GM20431 (cell line): Measurements from ENCODE around the gene MRFAP1.

Source experiments
- in situ Hi-C: fragments of 300-500 bp; cut with MseI, MboI; formaldehyde crosslinking; loops from one replicate; pipeline ENCODE4 v1.15.0; 2020; ENCODE audit warnings: low sequenced_read_pairs; ENCODE audit not compliant: unreplicated experiment

MRFAP1 gene

DNA sequence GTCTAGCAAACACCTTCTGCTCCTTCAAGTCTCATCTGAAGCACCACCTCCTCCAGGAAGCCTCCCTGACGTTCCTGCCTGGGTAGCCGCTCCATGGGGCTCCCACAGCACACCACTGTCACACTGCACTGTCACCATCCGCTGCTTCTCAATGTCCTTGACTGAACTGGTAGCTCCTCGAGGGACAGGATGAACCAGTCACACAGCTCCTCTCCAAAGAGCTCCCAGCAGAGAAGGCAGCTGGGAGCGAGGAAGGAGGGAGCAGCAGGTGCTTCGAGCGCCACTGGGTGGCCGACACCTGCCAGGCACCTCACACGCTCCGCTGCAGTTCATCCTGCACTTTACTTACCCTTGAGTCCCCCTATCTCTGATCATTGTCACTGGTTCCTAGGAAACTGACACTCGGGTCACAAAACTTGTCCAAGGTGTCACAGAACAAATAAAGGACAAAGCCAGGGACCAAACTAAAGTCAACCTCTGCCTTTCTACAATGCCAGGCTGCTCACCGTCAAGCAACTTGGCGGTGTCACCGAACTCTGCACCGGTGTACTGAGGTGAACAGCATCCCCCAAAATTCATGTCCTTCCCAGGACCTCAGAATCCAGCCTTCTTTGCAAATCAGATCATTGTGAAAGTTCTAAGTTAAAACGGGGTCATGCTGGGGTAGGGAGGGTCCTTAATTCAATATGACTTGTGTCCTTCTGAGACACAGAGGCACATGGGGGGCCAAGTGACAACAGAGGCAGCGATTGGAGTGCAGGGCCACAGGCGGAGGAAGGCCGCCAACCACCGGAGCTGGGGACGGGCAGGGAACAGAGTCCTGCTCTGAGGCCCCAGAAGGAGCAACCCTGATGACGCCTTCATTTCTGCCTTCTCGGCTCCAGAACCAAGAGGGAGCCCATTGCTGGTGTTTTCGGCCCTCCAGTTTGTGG, 47.7 kb downstream of the MRFAP1 start:
- in situ Hi-C loops, result no loop called here

DNA sequence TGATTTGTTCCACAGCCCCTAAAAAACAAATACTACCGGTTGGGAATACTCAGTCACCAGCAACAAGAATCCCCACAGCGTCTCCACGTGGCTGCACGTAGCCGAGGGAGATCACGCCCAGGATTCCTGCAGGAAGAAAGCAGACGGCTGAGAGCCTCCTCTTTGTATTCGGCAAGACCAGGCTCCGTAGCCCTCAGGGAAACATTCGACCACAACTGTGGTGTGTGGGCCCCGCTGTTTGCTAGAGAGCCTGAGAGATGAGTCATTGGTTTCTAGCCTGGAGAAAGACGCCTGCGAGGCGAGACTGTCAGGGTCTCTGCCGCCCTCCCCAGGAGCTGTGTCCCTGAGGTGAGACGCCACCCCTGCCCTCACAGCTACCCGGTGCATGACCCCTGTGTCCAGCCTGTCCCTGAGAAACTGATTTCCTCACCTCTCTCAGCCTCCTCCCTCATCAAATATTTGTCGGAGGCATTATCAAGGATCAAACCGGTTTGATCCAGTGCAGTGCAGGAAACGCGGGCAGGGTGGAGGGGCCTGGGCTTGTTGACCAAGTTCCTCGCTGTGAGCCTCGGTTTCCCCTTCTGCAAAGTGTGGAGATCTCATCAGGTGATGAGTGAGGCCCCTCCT, 48.5 kb downstream of the MRFAP1 start:
- in situ Hi-C loops, result no loop called here

DNA sequence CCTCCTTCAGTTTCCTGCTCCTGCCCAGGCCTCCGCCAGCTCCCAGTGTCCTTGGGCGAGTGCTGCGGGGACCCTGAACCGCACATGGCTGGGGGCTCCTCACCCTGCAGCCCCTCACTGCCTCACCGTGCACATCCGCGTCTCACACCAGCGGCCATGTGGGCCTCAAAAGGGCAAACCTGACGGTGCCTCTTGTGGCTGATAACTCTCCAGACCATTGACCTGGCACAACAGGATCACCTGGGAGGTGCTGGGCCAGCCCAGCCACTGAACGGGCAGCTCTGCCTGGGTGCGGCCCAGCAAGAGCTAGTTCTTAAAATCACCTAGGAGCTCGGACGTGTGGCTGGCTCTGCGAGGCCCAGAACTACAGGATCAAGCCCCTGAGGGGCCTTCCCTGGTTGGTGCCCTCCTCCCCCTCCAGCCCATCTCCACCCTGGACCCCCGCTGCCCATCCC, 49.0 kb downstream of the MRFAP1 start:
- in situ Hi-C loops, result no loop called here
